Activated T-cell treated with anti-CD3 and anti-CD28 coated beads for 1 hour (primary cell): ENCODE data around the gene SLC6A4.
"Not testable (repeated sequence)": the region's sequence is repeated elsewhere in the genome, so short reads cannot be mapped to it uniquely, and the experiment has no call there.

Source experiments
- DNase-seq: peaks from one replicate; pipeline ENCODE4 v3.0.0-alpha.2; 2020; ENCODE audit warnings: low read depth

The SLC6A4 gene

DNA sequence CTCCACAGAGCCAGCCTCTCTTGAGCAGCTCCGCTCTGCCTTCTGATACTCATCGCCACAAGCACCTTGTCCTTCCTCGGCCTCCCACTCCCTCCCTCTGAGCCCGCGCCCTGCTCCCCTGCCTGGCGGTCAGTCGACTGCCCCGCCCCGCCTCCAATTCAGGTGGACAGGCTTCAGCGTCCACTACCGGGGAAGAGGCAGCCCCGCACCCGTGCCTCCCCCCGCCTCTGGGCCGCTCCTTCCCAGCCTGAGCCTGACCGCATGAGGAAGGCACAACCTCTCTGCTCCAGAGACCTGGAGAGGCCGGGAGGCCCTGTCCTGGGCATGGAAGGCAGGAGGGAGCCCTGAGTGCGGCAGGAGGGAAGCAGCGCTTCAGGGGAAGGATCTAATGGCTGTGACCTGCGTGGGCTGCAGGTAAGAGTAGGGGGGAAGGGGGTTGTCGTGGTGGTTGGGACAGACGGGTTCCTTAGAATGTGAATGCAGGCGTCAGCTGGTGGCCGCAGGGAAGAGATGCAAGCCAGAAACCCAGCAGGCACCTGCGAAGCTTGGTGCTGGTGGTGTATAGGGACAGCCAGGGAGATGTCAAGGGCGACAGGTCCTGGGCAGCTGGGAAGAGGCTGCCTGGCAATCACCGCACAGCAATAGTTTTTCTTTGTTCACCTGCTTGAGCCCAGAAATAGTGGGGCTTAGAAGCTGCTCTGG lies 3.0 kb upstream of the SLC6A4 start:
- no peak for DNase-seq

DNA sequence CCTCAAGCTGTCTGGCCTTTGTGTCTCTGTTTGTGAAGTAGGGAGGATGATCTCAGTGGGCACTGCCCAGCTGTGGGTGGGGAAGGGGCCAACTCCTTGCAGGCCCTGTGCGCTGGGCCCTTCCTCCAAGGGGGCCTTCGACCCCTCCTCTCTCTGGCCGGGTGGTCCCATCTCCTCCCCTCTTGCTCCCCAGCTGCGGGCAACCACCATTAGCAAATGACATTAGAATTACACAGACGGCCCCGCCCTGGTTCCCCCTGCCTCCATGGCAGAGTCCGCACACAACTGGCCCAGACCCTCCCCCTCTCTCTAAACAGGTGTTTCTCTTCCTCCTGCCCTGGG lies 2.5 kb upstream of the SLC6A4 start:
- no peak for DNase-seq

DNA sequence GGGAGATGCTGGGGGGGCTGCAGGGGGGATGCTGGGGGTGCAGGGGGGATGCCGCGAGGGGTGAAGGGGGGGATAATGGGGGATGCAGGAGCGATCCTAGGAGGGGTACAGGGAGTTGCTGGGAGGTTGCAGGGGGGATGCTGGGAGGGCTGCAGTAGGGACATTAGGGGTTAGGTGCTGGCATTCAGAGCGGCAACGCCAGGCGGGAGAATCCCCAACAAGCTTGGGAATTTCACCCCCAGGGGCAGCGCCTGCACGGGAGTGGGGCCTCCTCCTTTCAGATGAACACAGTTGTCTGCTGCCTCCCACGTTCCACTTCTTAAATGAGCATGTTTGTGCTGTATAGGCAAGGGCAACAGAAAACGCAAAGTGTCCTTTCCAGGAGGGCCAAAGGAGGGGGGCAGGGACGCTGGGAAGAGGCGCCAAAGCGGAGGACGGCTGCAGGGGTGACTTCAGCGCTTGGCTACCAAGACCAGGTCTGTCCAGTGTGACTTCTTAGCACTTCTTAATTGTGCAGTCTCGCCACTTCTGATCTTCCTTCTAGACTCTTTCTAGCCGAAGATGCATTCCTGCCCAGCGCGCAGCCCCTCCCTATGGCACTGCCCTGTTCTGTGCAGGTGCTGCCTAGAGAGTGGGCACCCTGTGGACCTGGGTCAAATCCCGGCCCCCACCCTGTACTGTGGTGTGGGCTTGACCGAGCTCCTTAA lies 2.0 kb upstream of the SLC6A4 start:
- DNase-seq: no peak

DNA sequence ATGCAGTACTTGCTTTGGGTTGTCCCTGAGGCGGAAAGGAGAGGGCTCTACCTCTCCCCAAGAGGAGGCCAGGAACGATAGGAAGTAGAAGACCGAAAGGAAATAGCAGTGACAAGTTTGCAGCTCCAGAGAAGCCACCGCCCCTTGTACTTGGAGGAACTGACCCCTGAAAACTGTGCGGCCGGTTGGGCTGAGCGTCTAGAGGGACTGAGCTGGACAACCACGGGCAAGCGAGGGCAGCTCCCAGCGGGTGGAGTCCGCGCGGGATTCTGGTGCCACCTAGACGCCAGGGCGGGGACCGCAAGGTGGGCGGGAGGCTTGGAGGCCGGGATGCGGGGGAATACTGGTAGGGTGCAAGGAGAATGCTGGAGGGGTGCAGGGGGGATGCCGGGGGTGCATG lies 1.3 kb upstream of the SLC6A4 start:
- DNase-seq: no peak

DNA sequence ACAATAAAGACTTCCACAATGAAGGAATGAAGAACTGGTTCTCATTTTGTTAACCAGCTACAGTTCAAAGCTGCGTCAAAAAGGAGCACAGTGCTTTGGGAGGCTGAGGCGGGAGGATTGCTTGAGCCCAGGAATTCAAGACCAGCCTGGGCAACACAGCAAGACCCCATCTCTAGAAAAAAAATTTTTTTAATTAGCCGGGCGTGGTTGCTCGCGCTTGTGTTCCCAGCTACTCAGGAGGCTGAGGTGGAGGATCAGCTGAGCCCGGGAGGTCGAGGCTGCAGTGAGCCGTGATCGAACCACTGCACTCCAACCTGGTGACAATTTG lies 764 bp upstream of the SLC6A4 start:
- no peak for DNase-seq

DNA sequence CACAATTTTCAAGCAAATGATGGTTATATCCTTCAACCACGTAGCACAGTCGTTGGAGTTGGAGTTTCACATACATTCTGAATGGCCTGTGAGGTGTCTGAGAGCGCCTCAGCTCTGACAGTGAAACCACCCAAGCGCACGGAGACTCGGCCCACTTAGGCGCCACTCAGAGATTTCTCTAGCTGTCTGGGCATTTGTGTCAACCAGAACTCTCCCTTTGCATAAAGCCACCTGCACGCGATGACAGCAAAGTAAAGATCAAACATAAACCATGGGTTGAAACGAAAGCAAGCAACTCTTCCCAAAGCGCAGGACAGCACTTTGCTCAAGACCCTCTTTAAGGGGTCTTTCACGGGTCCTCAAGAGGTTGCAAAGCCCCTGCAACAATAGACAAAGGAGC lies 533 bp downstream of the SLC6A4 start:
- no peak for DNase-seq

DNA sequence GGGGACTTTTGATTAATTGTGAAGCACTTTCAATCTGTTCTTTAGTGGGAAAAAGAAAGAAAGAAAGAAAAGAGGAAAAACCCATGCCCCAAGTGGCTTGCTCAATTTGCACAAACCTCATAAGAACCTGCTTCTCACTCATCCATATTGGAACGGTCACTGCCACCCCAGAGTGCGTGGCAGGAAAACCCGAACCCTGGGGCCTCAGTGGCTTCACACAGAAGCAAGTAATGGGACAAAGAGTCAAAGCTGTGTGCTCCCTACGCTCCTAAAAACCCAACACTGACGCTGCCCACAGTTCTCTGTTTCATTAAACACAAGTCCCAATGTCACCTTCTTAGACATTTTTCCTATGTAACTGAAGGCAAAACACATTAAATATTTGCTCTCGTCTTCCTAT lies 1.2 kb downstream of the SLC6A4 start:
- no peak for DNase-seq

DNA sequence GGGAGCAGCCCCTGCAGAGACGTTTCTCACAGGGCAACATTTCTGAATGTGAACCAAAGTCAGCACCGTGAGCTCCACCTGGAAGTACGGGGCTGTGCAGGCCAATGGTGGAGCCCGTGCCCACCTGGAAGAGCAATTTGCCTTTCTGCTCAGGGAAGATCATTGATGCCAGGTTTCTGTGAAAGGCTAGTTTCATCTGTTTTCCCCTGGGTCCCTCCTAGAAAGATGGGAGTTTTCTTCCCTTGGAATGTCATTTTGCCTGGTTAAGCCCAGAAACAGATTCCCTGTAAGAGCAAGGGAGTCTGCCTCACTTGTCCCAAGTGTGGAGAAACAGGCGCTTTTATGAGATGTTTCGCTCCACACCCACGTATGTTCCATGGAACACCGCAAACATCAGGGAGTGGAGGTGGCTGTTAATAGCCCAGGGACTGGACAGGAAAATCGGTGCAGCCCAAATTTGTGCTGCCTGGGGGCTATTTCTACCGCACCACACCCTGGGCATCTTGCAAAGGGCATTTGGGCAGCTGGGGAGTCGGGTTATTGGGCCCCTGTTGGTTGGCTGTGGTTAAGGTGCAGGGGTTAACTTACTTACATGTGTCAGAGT lies 2.6 kb downstream of the SLC6A4 start:
- no peak for DNase-seq

DNA sequence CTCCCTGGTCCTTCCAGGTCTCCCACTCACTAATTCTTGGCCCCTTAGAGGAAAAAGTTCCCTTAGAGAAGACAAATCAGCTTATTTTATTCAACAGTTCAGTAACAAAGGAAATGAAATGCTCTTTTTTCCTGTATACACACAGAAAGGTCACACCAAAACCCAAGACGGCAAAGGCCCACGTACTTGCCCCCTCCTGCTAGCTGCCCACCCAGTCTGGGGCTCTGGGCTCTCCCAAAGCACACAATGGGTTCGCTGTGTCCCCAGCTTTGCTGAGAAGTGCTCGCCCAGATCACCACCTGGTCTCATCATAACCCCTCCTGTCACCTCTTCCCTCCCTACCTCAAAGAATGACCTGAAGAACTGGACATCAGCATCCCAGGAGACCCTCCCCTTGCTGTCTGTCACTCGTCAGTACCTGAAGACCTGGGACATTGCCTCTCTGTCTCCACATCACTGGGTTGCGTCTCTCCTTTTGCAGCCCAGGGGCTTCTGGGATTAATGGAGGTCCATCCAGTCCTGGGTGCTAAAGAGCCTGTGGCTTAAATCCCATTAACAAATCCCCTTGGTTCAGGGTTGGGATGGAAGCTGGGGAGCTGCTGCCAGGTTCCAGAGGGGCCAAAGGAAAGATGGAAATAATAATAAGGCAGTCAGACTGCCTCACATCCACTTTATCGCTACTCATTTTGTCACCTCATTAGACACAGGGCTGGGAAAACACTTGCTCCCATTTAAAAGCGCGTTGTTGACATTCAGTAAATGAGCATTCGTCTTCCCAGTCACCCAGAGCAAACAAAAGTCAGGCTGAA lies 3.3 kb downstream of the SLC6A4 start:
- DNase-seq: no peak

DNA sequence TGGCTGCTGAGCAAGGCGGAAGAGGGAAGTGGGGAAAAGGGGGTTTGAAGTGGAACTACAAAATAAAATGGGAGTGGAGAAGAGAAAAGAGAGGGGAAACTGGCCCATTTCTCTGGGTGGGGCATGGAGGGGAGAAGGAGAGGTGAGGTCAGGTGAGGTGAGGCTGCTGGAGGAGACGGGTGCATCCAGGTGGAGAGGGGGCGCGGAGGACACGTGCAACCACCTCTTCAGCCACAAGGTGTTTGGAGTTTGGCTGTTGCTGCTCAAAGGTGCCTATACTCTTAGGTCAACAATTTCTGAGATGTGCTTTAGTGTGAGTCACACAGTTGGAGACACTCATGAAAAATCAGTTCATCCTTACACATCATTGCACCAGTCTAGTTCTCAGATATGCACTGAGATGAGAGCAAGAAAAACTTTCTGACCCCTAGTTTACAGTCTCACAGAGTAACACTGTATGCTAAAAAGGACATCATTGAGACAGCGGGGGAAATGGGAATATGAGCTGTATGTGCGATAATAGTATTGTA lies 4.8 kb downstream of the SLC6A4 start:
- DNase-seq: no peak

DNA sequence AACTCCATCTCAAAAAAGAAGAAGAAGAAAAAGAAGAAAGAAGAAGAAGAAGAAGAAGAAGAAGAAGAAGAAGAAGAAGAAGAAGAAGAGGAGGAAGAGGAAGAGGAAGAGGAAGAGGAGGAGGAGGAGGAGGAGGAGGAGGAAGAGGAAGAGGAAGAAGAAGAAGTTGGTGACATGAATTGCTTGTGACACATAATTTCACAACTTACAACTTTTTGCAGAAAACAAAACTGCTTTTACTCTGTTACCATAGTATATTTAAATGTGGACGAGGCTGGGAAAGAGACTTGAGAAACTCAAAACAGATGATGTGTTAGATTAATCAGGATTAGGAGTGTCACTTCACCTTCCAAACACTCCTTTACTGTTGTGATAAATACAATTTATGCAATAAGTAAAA lies 5.5 kb downstream of the SLC6A4 start:
- DNase-seq: not testable (repeated sequence)

DNA sequence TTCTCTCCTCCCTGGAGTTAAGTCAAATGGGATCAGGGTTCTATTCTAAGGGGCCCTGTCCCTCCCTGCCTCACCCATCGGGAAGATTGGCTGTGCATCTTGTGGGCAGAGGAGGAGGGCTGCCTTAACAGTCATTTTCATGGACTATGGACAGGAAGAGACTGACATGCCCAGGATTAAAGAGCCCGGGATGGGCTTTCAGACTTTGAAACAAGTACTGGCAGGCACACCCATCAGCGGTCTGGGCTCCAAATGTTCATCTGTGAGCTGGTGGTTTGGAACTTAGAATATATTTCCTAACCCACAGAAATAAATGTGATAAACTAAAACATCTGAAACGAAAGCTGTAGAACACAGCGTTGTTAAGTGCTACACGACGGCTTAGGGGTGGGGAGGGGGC lies 6.5 kb downstream of the SLC6A4 start:
- no peak for DNase-seq

DNA sequence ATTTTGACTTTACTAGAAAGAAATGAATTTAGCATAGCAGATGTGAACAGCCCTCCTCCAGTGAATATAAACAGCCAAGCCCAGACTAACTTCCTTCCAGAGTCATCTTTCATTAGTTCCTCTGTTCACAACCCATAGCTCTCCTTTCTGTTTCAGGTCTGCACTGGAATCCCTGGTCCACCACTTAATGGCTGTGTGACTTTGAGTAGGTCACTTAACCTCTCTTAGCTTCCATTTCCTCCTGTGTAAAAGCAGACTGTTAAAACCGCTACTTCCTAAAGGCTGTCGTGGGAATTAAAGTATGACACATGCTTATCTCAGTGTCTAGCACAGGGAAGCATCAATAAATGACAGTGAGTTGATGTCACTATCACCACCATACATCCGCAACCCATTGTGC lies 7.5 kb downstream of the SLC6A4 start:
- DNase-seq: no peak

DNA sequence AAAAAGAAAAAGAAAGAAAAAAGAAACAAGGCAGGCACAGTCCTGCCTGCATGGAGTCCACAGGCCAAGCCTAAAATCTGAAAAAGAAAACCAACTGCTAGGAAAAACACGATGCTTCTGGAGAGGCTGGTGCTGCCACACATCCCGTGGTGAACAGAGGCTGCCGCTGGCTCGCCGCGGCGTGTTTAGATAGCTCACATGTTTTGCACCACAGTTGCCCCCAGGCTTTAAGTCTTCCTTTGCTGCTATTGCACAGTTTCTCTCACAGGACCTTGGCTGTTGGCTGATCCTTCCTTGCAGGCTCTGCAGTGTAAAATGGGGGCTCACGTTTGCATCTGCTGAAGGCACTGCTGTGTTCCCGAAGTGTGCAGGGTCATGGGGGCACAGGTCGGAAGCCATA lies 8.6 kb downstream of the SLC6A4 start:
- DNase-seq: no peak

DNA sequence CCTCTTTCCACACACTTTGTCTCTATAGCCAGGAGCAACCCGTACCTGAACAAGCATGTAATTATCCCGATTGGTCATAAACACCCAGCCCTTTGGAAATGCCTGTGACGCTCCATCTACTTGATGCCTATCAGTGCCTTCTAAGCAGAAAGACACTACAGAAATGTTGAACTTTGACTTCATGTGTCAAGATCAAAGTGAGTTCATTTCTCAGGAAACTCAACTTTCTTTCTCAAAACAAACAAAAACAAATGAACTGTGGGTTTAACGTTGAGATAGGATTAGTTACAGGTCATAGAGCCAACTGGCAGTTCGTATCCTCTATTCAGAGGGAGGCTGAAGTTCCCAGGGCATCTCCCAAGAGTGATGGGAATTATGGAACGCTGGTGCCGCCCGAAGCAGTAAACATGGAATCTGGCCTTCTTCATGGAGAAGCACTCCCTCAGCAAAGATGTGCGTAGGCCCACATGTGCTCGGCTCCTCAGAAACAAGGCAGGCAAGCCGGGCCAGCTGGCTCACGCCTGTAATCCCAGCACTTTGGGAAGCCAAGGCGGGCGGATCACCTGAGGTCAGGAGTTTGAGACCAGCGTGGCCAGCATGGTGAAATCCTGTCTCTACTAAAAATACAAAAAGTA lies 9.5 kb downstream of the SLC6A4 start:
- no peak for DNase-seq

DNA sequence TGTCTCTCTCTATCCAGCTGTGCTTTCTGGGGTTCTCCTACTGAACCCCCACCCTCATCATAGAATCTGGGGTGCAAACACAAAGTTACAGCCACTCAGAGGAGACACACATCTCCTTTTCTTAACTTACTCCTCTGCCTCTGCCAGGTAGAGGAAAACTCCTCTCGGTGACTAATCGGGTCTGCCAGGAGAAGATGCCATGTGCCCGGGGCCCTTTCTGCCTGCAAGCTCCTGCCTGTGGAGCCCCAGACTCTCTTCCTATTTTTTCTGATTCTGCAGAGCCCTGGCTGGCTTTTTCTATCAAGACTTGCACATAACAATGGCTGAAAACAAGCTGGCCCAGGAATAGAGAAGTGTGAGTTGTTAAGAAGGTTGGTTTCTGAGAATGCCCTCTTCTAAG lies 10.4 kb downstream of the SLC6A4 start:
- no peak for DNase-seq

DNA sequence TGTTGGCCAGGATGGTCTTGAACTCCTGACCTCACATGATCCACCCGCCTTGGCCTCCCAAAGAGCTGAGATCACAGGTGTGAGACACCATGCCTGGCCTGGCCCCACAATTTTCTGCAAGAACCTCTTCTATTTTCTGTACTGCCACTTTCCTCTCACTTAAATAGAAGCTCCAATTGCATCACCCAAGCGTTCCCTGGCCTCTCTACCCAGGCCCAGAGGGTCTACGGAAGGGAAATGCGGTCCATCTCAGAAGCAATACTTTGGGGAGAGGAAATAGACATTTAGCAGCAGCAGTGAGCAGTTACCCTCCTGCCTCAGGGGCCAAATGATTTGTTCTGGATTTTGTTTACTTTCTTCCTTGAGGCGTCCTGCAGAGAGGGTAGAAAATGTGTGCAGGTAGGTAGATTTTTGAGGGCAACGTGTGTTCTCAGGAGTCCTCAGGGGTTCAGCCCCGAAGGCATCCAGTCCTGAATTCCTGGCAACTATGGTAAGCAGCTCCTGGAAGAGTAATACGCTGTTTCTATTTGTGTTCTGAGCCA lies 11.0 kb downstream of the SLC6A4 start:
- DNase-seq: no peak

DNA sequence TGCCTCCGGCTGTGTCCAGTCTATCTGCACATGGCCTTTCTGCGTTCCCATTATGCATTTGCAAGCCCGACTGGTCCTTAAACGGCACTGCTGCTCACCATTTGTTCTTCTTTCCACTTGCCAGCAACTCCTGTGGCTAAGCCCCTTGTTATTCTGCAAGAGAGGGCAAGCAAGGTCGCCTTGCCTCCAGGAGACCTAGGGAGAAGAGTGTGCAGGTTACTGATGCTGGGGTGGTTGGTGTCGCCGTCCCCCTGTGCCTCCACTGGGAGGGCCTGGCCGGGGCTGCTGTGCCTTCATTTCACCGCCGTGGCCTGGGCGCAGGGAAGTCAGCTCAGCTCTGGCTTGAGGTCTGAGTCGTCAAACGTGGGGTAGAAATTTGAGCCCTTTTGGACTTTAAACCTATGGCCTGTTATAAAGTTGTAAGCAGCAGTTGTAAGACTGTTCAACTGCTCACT lies 12.7 kb downstream of the SLC6A4 start:
- no peak for DNase-seq

DNA sequence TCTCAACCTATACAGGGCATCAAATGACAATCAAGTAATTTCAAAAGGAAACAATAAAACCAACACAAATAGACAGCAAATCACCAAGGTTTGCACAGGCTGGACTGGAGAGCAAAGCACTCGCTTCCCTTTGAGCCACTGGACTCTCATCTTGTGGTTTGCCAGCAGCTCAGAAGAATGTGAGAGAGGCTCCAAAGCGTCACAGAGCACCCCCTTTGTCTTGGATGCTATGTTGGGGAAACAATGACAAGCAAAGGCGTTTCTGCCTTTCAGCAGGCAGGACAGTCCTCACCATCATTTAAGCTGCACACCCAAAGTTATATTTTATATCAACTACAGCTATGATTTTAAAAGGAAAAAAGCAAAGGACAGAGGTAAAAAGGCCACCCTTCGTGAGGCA lies 13.2 kb downstream of the SLC6A4 start:
- DNase-seq: no peak

DNA sequence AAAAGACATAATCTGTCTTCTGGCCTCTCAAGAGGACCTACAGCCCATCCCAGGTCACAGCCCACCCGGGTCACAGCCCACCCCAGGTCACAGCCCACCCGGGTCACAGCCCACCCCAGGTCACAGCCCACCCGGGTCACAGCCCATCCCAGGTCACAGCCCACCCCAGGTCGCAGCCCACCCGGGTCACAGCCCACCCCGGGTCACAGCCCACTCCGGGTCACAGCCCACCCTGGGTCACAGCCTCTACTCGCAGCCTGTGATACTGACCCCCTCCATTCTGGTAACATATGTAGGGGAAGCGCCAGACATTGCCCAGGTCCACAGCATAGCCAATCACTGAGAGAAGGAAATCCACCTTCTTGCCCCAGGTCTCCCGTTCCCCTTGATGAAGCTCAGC lies 14.2 kb downstream of the SLC6A4 start:
- no peak for DNase-seq

DNA sequence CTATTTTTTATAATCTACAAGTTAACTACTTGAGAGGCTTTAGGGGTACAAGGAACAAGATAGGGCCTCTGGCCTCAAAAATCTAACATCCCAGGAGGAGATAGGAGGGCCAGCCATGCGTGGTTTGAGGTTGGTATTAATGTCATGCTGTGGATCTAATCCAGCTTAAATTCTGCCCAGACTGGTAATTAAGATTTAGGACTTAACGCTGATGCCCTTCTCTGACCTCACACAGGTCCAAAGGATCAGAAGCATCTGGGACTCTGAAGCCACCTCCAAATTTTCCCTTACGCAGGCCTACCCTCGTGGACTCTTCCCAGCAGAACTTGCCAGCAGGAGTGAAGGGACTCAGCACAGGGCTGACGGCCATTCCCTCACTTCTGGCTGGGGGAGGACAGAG lies 15.1 kb downstream of the SLC6A4 start:
- DNase-seq: no peak

DNA sequence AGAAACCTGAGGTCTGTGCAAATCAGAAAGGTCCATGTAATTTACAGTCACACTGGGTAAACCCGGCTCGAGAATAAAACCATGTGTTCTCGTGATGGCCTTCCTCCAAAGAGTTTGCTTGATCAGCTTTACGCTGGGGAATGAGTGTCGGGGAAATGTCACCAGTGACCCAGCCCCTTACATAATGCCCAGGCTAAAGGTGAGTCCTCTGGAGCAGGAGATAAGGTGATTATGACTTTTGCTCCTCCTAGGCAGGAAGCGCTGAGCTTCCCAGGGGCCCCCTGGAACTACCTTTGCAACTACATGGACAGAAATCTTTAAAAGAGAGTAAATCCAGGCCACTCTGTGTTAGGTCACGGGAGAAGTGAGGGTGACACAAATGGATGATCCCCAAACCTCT lies 15.7 kb downstream of the SLC6A4 start:
- DNase-seq: no peak
